ENCODE measurements around the gene ARID4A.
A peak's percentile ranks its signal among the peaks of the same experiment; 100 is the strongest.
"Not testable (repeated sequence)": the region's sequence is repeated elsewhere in the genome, so short reads cannot be mapped to it uniquely, and the experiment has no call there.

Gene ARID4A, protein sequence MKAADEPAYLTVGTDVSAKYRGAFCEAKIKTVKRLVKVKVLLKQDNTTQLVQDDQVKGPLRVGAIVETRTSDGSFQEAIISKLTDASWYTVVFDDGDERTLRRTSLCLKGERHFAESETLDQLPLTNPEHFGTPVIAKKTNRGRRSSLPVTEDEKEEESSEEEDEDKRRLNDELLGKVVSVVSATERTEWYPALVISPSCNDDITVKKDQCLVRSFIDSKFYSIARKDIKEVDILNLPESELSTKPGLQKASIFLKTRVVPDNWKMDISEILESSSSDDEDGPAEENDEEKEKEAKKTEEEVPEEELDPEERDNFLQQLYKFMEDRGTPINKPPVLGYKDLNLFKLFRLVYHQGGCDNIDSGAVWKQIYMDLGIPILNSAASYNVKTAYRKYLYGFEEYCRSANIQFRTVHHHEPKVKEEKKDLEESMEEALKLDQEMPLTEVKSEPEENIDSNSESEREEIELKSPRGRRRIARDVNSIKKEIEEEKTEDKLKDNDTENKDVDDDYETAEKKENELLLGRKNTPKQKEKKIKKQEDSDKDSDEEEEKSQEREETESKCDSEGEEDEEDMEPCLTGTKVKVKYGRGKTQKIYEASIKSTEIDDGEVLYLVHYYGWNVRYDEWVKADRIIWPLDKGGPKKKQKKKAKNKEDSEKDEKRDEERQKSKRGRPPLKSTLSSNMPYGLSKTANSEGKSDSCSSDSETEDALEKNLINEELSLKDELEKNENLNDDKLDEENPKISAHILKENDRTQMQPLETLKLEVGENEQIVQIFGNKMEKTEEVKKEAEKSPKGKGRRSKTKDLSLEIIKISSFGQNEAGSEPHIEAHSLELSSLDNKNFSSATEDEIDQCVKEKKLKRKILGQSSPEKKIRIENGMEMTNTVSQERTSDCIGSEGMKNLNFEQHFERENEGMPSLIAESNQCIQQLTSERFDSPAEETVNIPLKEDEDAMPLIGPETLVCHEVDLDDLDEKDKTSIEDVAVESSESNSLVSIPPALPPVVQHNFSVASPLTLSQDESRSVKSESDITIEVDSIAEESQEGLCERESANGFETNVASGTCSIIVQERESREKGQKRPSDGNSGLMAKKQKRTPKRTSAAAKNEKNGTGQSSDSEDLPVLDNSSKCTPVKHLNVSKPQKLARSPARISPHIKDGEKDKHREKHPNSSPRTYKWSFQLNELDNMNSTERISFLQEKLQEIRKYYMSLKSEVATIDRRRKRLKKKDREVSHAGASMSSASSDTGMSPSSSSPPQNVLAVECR
- 98.9 to 145 (median 133) reads per million in 4 donors for total RNA-seq

DNA sequence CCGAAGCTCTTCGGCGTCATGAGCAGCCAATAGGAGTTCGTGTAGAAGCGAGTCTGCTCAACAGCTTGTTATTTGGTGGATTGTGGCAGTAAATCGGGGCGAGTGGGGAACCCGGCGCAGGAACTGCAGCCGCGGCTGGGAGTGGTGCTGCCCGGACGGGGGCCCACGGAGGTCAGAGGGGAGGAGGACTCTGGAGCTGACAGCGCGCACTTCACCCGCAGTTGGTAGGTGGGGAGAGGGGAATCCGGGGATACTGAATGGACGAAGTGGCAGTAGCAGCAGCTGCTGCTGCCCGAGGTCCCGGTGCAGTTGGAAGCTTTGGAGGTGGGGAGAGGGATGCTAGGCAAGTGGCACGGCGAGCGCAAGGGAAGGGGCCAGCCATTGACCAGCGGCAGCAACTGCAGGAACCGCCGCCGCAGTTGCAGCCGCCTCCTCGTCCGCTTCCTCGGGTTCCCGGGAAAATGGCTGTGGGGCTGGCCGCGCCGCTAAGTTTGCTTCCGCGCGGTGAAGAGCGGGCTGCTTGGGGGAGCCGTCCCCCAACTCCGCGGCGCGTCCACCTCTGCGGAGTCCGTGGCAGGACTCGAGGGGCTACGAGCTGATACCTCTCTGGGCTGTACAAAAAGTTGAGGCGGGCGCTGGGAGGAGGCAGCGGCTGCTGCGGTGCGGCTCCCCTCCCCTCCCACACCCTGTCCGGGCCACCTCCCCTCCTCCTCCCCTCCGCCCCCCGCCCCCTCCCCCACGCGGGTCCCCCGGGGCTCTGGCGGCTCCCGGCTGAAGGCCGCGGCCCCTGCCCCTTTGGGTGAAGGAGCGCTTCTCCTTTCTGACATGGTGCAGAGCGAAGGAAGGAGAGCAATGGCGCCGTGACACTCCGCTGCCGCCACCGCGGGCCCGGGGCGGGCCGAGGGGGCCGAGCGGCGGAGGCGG lies at the start of gene ARID4A:
Gene ARID4A (plus strand): TSS at position 79 of the 924 bp plus-strand sequence. CDS start 1,300 bp downstream, outside the sequence.
- peak in 4 of 5 donors; percentile 23 to 86 (median 76) for DNase-seq

DNA sequence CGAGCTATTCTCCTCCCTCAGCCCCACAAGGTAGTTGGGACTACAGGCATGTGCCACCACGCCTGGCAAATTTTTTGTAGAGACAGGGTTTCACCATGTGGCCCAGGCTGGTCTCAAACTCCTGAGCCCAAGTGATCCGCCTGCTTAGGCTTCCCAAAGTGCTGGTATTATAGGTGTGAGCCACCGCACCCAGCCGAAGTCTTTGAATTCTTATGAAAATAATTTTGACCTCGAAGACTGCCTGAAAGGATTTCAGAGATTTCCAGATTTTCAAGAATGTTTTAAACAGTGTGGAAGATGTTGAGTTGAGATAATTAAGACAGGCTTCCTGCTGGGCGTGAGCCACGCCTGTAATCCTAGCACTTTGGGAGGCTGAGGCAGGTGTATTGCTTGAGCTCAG lies 48.7 kb upstream of the ARID4A start:
- DNase-seq: no peak

DNA sequence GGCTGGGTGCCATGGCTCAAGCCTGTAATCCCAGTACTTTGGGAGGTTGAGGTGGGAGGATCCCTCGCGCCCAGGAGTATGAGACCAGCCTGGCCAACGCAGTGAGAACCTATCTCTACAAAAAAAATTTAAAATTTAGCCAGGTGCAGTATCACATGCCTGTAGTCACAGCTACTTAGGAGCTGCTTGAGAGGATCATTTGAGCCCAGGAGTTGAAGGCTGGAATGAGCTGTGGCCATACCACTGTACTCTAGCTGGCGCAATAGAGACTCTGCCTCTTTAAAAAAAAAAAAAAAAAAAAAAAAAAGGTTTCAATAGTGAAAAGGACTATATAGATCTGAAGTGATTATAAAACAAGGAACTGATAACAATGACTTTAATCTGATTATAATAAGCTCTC lies 40.2 kb upstream of the ARID4A start:
- DNase-seq: no peak

DNA sequence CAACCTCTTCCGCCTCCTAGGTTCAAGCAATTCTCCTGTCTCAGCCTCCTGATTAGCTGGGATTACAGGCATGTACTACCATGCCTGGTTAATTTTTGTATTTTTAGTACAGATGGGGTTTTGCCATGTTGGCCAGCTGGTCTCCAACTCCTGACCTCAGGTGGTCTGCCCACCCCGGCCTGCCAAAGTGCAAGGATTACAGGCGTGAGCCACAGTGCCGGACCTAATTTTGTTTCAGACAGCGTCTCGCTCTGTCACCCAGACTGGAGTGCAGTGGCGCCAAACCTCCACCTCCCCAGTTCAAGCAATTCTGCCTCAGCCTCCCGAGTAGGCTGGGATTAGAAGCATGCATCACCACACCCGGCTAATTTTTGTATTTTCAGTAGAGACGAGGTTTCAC lies 36.4 kb upstream of the ARID4A start:
- DNase-seq: not testable (repeated sequence)

DNA sequence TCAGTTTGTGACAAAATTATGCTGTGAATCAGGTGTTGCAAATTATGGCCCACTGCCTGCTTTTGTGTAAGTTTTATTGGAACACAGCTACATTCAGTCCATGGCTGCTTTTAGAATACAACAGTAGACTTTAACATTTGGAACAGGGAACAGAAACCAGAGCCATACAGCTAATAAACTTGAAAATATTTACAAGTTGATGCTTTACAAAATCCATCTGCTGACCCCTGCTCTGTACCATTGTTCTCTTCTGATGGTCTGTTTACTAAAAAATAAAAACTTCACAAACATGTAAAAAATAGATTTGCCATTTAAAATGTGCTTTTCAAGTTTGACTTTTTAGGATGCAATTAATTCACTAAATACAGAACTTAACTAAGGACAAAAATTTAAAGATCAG lies 33.0 kb upstream of the ARID4A start:
- no peak for DNase-seq

DNA sequence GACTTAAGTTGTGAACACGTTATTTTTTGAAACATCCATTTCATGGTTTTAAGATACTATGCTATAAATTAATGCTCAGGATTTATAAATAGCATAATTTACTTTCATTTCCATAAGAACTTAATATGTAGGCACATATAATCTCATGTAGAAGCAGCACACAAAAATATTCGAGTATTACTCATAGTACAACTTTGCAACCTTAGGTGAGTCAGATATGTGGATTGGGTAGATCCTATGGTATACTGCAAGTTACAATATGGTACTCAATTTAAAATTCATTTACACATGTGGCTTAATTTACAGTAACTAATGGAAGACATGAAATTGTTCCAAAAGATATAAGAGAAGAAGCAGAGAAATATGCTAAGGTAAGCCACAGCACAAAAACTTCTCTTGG lies 27.7 kb upstream of the ARID4A start:
- no peak for DNase-seq

DNA sequence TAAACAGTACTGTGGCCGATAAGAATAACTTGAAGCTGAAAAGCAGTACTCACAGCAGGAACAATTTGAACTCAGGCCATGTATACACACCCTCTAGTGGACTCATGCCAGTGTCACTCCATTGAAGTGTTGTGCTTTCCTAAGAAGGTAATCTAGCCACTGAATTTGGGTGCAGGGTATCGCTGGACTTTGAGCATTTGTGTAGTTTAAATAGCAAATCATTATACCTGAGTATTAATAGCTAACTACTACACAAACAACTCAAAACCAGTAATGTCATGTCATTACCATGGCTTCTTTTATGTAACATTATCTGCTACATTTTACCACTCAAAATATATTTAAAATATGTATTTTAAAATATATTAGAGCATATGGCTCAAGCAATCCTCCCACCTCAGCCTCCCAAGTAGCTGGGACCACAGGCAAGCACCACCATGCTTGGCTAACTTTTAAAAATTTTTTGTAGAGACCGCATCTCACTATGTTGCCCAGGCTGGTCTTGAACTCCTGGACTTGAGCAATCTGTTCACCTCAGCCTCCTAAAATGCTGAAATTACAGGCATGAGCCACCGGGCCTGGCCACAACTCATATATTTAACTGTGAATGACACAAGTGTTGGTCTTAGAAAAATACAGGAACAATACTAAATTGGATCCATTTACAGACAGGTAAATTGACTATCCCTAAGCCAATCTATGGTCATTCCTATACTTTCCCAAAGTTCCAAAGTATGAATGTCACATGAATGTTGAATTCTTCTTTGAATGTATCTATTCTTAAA lies 25.6 kb upstream of the ARID4A start:
- no peak for DNase-seq

DNA sequence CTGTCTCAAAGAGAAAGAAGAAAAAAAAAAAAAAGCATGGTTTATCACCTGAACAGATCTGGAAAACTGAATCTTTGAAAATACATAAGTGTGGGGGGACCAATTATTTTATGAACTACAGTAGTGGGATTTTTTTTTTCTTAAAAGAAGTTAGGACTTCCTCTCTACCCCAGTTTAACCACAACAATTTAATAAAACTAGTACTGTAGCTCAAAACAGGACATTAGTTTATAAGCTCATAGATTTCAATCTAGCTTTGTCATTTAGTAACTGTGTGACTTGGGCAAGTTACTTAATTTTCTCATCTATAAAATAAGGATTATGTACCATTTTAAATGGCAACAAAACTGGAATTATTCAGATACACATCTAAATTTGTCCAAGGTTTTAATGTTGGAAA lies 23.5 kb upstream of the ARID4A start:
- no peak for DNase-seq

DNA sequence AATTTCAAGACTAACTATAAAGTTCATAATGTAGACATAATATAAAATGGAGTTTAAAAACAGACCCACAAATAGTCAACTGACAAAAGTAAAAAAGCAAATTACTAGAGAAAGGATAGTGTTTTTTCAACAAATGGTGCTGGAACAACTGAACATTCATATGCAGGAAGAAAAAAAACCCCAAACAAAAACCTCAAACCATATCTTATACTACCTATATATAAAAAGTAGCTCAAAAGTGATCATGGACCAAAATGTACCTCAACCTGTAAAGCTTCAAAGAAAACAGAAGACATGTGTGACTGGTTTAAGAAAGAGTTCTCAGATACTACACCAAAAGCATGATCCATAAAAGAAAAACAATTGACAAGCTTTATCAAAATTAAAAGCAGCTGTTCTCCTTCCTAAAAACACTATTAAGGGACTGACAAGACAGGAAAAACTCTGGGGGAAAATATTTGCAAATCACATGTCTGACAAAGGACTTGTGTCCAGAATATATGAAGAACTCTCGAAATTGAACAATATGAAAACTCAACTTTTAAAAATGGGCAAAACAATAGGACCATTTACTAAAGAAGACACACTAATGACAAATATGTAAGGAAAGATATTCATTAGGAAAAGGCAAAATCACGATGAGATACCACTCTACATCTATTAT lies 22.7 kb upstream of the ARID4A start:
- DNase-seq: no peak

DNA sequence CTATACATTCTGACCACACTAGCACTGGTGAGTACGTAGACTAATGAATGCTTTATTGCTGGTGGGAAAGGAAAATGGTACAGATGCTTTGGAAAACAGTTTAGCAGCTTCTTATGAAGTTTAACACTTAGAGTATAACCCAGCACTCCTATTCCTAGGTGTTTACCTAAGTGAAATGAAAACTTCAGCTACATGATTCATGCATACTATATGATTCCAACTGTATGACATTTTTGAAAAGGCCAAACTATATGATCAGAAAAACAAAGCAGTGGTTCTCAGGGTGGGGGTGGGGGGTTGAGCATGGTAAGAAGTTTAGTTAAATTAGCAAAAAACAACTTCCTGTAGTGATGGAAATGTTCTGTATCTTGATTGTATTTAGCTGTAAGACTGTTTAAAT lies 22.1 kb upstream of the ARID4A start:
- DNase-seq: no peak

DNA sequence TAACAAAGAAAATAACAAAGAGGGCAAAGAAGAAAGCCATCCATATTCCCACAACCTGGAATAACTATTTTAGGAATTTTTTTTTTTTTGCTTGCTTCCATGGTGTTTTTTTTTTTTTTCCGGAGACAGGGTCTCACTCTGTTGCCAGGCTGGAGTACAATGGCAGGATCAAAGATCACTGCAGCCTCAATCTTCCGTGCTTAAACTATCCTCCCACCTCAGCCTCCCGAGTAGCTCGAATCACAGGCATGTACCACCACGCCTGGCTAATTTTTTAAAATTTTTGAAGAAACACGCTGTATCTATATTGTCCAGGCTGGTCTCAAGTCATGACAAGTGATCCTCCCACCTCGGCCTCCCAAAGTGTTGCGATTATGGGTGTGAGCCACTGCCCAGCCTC lies 20.2 kb upstream of the ARID4A start:
- DNase-seq: no peak

DNA sequence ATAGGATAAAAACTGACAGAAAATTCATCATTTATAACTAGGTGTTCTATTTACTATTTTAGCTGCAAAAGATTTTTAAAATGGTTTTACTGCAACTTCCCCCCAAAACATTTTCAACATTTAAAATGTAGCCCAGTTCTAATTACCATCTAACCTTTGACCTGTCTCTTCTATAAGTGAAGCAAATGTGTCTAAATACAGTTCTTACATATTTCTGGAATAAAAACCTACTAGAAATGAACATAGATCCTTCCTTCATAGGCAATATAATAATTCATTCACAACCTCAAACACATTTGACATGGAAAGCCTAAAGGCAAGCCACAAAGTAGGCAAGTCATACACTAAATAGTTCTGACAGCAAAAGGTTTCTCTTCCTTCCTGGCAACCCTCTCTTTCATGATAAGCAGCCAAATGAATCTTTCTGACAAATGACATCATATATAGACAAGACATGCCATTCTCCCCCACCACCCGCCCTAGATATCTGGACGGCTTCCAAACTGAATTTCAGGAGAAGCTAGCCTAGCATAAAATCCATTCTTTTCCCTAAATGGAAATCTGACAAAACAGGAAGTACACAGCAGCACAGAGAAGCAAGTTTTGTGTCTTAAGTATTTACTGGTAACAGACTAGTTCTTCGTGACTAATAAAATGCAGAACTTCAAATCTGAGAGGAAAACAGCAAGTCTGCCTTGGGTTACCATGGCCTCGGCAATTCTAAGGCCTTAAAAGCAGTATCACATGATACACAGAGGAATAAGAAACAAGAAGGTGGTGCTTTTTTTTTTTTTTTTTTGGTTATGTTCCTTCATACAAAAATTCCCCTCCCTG lies 17.2 kb upstream of the ARID4A start:
- peak in 2 of 5 donors; percentile 15 to 53 for DNase-seq

DNA sequence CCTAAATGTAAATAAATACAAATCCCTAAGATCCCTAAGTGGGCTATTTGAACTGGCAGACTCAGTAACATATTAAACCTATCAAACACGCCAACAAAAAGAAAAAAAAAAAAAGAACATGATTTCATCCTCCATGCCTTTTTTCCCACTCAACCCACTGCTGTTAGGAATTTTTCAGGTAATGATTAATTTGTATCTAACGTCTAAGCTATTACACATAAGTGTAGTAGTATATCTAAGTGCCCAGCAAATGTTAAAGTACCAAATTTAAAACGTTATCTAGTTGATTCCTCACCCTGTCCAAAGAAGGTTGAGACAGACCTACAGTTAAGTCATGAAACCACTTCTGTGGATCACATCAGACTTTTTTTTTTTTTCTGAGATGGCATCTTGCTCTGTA lies 16.4 kb upstream of the ARID4A start:
- DNase-seq: no peak

DNA sequence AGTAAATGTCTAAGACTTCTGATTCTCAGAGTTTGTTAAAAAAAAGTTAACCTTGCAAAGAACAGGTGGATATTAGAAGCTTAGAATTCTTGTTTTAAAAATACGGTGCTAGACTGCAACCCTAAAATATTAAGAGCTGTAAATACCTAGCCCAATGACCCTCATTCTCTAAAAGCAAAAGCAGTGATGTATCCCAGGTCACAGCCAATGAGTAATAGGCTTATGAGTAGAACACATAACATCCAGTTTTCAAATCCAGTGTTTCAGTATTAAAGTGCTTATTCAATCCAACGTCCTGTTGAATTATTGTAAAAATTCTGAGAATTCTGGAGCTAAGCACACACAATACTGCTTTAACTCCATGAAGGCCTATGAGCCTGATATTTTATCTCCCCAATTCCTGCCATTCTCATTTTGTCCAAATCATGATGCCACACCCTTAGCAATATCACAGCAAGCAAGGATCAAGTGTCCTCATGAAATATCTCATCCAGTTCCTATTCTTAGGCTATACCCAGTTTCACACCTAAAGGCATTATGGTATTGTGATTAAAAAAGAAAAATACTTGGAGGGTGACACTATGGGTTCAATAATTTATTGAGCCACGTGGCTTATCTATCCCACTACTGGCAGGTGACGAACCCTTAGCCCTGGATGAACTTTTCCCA lies 15.3 kb upstream of the ARID4A start:
- DNase-seq: no peak

DNA sequence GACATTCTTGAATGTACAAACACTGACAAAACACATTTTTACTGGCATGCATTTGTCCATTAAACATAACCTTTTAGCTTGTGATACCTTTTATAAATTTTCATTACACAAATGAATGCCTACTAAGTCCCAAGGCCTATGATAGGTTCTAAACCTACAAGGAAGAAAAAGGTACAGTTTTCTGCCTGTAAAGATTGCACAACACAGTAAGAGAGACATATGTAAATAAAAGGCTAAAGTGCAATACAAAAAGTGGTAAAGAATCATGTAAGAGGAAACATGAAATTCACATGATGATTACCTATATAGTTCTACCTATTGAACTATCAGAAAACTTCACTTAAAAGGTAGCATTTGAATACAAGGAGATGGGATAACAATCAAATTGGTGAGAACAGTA lies 14.6 kb upstream of the ARID4A start:
- no peak for DNase-seq

DNA sequence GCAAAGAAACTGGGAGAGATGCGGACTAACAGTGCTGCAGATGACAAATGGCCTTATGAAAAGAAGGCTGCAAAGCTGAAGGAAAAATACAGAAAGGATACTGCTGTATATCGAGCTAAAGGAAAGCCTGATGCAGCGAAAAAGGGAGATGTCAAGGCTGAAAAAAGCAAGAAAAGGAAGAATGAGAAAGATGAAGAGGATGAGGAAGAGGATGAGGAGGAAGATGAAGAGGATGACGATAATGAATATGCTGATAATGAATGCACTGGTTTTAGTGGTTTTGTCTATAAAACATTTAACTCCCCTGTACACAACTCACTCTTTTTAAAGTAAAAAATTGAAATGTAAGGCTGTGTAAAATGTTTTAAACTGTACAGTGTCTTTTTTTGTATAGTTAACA lies 13.2 kb upstream of the ARID4A start:
- DNase-seq: no peak

DNA sequence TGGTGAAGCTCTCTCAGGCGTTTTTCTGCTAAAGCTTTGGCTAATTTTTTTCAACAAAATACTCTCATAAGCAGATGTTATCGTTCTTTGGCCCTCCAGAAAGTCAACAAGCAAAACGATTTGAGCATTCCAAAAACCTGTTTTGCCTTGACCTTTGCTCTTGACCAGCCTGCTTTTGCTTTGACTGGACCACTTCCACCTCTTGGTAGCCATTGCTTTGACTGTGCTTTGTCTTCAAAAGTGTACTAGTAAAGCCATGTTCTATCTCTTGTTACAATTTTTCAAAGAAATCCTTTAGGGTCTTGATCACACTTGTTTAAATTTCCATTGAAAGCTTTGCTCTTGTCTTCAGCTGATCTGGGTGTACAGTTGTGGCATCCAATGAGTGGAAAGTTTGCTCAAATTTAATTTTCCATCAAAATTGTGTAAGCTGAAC lies 10.7 kb upstream of the ARID4A start:
- DNase-seq: no peak

DNA sequence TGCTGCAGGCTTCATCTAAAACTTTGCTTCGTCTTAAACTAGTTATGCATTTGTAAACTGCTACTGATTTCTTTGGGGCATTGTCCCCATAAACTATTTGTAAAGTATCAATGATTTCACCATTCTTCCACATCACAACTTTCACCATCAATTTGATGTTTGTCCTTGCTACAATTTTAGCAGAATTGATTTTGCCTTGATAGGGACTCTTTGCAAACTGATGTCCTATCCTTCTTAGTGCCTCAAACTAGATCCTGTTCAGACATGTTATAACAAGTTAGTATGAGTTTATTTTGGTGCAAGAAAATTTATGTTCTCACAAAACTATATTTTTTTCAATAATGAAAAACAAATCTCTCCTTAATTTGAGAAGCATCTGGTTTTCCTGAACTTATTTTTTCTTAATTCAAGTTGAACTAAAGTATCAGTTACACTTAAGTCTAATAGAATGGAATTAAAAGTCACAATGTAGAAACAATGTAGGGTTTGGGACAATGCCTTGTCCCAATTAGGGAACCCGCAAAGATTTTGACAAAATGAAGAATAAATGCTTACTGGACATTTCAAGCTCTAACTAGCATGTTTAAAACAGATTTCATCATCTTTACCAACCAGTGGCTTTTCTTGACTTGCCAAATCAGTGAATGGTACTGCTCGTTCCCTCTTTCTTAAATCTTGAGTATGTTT lies 10.1 kb upstream of the ARID4A start:
- DNase-seq: no peak

Measured in T-helper 1 cell (primary cell).